CD4-positive, alpha-beta memory T cell (primary cell): Measurements from ENCODE around the gene LYVE1. TPM values are rescaled to one million over a fixed set of nuclear protein-coding genes. Genes with fewer than 3 reads are reported as not detected.

ENCODE experiments used
- CTCF ChIA-PET: fragments of 350-600 bp; sonication (Branson Sonifier 250); formaldehyde crosslinking; loops from one replicate; lab custom pipeline; 2021; ENCODE audit warnings: inconsistent platforms; ENCODE audit not compliant: partially characterized antibody; lab: Charles Lee
- POLR2A ChIA-PET: fragments of 350-600 bp; sonication (Branson Sonifier 250); formaldehyde crosslinking; loops from one replicate; lab custom pipeline; 2021; ENCODE audit not compliant: partially characterized antibody; lab: Charles Lee
- DNase-seq, 5 donors: peaks; one replicate each; pipeline versions ENCODE4 v3.0.0 to v3.0.0-alpha.2; 2020 to 2022; ENCODE audit warnings: mixed read lengths in 1 of 5
- H3K27ac ChIP-seq: one replicate; pipeline ENCODE4 v1.7.0; 2013; ENCODE audit warnings: low read depth, low read length
- H3K27me3 ChIP-seq: 2 replicates; pipeline ENCODE4 v1.7.0; 2013; ENCODE audit warnings: mild to moderate bottlenecking, low read length, moderate library complexity; ENCODE audit not compliant: insufficient read depth
- H3K36me3 ChIP-seq: 2 replicates; pipeline ENCODE4 v1.7.0; 2013; ENCODE audit warnings: mild to moderate bottlenecking, low read length, moderate library complexity; ENCODE audit not compliant: insufficient read depth
- H3K4me1 ChIP-seq: 2 replicates; pipeline ENCODE4 v1.7.0; 2013; ENCODE audit warnings: mild to moderate bottlenecking, low read length, moderate library complexity; ENCODE audit not compliant: insufficient read depth
- H3K4me3 ChIP-seq, 2 donors: one replicate each; pipeline ENCODE4 v1.7.0; 2013; ENCODE audit warnings: low read length in 2 of 2, mild to moderate bottlenecking in 1 of 2
- H3K9me3 ChIP-seq, 2 donors: one replicate each; pipeline ENCODE4 v1.7.0; 2013; ENCODE audit warnings: low read length in 2 of 2, control low read depth in 1 of 2; ENCODE audit not compliant: control insufficient read depth in 1 of 2
- H3K27ac Mint-ChIP-seq, 7 donors: one replicate each; pipeline ENCODE4 v1.8.0; 2020 to 2021; ENCODE audit warnings: mixed read lengths in 7 of 7, mild to moderate bottlenecking in 6 of 7, inconsistent platforms in 3 of 7, moderate library complexity in 3 of 7
- H3K27me3 Mint-ChIP-seq, 2 donors: one replicate each; pipeline ENCODE4 v1.8.0; 2020 to 2021; ENCODE audit warnings: mixed read lengths in 2 of 2
- H3K36me3 Mint-ChIP-seq, 2 donors: one replicate each; pipeline ENCODE4 v1.8.0; 2020 to 2021; ENCODE audit warnings: mixed read lengths in 2 of 2, inconsistent platforms in 1 of 2, mild to moderate bottlenecking in 1 of 2
- H3K4me1 Mint-ChIP-seq, 4 donors: one replicate each; pipeline ENCODE4 v1.8.0; 2020 to 2021; ENCODE audit warnings: mixed read lengths in 4 of 4, mild to moderate bottlenecking in 1 of 4
- H3K4me3 Mint-ChIP-seq, 8 donors: one replicate each; pipeline ENCODE4 v1.8.0; 2020 to 2021; ENCODE audit warnings: mixed read lengths in 8 of 8, mild to moderate bottlenecking in 7 of 8, moderate library complexity in 6 of 8, inconsistent platforms in 3 of 8
- H3K9me3 Mint-ChIP-seq, 8 donors: one replicate each; pipeline ENCODE4 v1.8.0; 2020 to 2021; ENCODE audit warnings: mixed read lengths in 8 of 8, mild to moderate bottlenecking in 5 of 8, inconsistent platforms in 3 of 8, moderate library complexity in 1 of 8
- intact Hi-C: fragments of 100-400 bp; cut with micrococcal nuclease; formaldehyde crosslinking; loops from one replicate; pipeline ENCODE4 v1.15.1; 2023
- polyA plus RNA-seq, 2 donors: library from polyadenylated mRNA; unstranded; fragments of 300-500 nt; fragmentation: Illumina TruSeq; gene quantifications; one replicate each; pipeline ENCODE4 v1.2.3, GENCODE V29; 2021
- total RNA-seq, 2 experiments: library from RNA; stranded (reverse); gene quantifications; one replicate each; pipeline ENCODE4 v1.2.3, GENCODE V29; 2021

The LYVE1 gene
- total and polyA plus RNA-seq, 4 experiments from 2014 or later = not detected

DNA sequence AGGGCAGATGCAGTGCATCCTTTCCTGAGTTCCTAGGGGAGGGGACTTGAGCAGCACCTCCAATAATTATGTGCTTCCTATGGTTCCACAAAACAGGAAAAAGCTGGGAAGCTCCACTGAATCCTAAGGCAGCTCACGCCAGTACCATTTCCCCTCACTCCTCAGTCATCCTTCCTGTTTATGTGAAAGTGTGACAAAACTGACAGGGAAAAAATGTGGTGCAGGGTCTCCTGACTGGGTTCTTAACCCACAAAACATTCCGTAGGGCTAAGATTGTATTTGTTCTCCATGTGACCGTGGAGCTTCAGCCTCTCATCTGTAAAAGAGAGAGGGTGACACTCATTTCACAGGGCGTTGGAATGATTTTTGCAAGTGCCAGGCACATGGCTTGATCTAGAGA is 12.2 kb upstream of the LYVE1 start:
- H3K4me1 Mint-ChIP-seq = no peaks in the 10 kb centered on the region
- H3K4me3 Mint-ChIP-seq = no peak overlapping the region
- intact Hi-C loops = no loop called here
- no peaks in the 10 kb centered on the region for H3K9me3 Mint-ChIP-seq
- Histone ChIP-seq H3K27me3 (no peaks in the 10 kb centered on the region), H3K27ac (no peak overlapping the region), H3K4me3 (no peak overlapping the region), H3K4me1 (no peaks in the 10 kb centered on the region), H3K9me3 (no peaks in the 10 kb centered on the region), H3K36me3 (no peaks in the 10 kb centered on the region)
- H3K27me3 Mint-ChIP-seq = peaks cover 3 to 6% of the 10 kb centered on the region in 2 donors
- ChIA-PET POLR2A (no interaction called here), CTCF (interaction anchor here (1.7 kb wide), 1 partner anchor 39 kb away, joined by 5 read pairs; the partner anchor contains the start of gene RNF141)
- DNase-seq = no peak
- H3K36me3 Mint-ChIP-seq = no peaks in the 10 kb centered on the region
- no peak overlapping the region for H3K27ac Mint-ChIP-seq

DNA sequence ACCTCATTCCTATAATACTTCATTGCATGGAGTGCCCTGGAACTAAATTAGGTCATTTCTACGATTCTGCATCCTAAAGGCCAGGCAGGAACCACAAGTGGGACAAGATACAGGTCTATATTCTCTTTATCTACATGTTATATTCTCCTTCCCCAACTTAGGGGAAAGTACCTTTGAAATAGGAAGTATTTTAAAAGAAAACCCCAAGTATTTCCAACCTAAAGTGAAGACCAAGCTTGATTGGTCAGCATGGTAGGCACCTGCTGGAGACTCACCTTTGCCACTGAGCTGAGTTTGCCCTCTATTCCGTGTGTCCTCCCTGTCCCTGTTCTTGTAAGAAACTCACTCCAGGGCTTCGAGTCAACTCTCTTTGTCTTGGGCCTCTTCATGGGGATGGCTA is 11.2 kb upstream of the LYVE1 start:
- Histone ChIP-seq H3K27ac (no peak overlapping the region), H3K27me3 (no peaks in the 10 kb centered on the region), H3K4me1 (no peaks in the 10 kb centered on the region), H3K36me3 (no peaks in the 10 kb centered on the region), H3K4me3 (no peak overlapping the region), H3K9me3 (no peaks in the 10 kb centered on the region)
- no peaks in the 10 kb centered on the region for H3K36me3 Mint-ChIP-seq
- intact Hi-C loops = no loop called here
- no peaks in the 10 kb centered on the region for H3K4me1 Mint-ChIP-seq
- peak overlapping the region in 1 of 7 donors; percentile 33 for H3K27ac Mint-ChIP-seq
- POLR2A ChIA-PET = no interaction called here
- no peak overlapping the region for H3K4me3 Mint-ChIP-seq
- H3K9me3 Mint-ChIP-seq = no peaks in the 10 kb centered on the region
- CTCF ChIA-PET = no interaction called here
- DNase-seq = no peak
- H3K27me3 Mint-ChIP-seq = peaks cover 3 to 6% of the 10 kb centered on the region in 2 donors

DNA sequence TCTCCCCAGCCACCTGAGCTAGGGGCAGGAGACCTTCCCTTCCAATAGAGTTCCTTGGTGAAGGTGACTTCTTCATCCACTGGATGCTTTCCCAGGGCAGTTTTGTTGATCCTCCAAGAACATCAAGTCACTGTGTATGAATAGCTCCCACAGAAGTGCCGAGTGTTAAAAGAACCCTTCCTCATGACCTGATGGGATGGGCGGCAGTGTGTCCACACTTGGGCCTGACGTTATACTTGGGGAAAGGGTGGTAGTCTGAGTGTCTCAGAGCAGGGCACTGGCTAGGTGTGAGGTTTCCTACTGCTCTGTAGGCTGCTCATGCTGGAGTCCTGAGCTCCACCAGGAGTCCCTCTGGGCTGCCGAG is 7.6 kb upstream of the LYVE1 start:
- Histone ChIP-seq H3K27me3 (no peaks in the 10 kb centered on the region), H3K4me1 (no peaks in the 10 kb centered on the region), H3K27ac (no peak overlapping the region), H3K4me3 (no peak overlapping the region), H3K9me3 (no peaks in the 10 kb centered on the region), H3K36me3 (no peaks in the 10 kb centered on the region)
- H3K9me3 Mint-ChIP-seq = no peaks in the 10 kb centered on the region
- intact Hi-C loops = no loop called here
- H3K36me3 Mint-ChIP-seq = no peaks in the 10 kb centered on the region
- POLR2A ChIA-PET = no interaction called here
- no peaks in the 10 kb centered on the region for H3K4me1 Mint-ChIP-seq
- H3K4me3 Mint-ChIP-seq = no peak overlapping the region
- DNase-seq = no peak
- peaks cover 2 to 5% of the 10 kb centered on the region in 2 donors for H3K27me3 Mint-ChIP-seq
- CTCF ChIA-PET = no interaction called here
- H3K27ac Mint-ChIP-seq = no peak overlapping the region

DNA sequence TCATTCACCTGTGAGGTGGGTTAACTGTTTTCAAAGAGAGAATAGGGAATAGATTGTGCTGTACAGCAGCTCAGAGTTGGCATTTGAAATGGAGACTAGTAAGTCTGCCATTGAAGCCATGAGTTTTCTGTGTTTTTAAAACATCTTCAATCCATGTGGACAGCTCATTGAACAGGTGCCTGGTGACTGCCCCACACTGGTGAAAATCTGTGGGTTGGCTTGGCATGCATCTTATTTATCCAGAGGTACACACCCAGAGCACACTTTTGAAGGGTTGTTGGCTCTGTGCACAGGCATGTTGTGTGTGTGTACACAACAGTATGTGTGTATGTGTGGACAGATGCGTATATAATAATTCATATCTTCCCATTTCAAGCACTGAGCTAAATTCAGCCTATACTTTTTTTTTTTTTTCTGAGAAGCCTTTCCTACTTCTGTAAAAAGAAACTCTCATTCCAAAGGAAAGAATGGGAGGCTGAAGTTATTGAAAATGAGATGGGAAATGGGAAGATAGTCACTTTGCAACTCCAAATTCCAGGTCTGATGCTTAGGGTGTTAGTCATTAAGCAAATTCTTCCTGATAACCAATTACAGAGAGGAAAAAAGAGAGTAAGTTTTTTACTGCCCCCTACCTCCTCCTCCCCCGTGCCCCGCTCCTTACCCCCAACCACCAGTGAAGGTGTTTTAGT is 7.0 kb upstream of the LYVE1 start:
- Histone ChIP-seq H3K27me3 (no peaks in the 10 kb centered on the region), H3K4me3 (no peak overlapping the region), H3K27ac (no peak overlapping the region), H3K36me3 (no peaks in the 10 kb centered on the region), H3K9me3 (no peaks in the 10 kb centered on the region), H3K4me1 (no peaks in the 10 kb centered on the region)
- H3K4me1 Mint-ChIP-seq = no peaks in the 10 kb centered on the region
- H3K36me3 Mint-ChIP-seq = no peaks in the 10 kb centered on the region
- intact Hi-C loops = no loop called here
- H3K27ac Mint-ChIP-seq = no peak overlapping the region
- no peak for DNase-seq
- ChIA-PET CTCF (no interaction called here), POLR2A (no interaction called here)
- no peak overlapping the region for H3K4me3 Mint-ChIP-seq
- H3K9me3 Mint-ChIP-seq = no peaks in the 10 kb centered on the region
- H3K27me3 Mint-ChIP-seq = peaks cover 4 to 5% of the 10 kb centered on the region in 2 donors

DNA sequence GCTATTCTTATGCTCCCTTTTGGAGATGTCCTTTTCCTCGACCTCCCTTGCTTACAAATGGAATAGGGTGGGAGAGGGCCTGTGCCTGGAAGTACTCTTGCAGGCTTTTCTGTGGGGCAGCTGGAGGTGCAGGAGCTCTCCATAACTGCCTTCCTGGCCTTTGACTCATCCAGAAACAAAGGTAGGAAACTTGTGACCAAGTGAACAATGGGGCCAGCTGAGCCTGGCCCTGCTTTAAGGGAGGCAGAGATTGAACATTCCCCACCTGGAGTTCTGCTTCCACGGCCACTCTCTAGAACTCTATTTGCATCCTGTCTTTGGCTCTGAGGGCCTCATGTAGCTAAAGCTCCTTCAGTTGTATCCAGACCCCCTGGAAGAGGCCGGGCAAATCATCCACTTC is 5.1 kb upstream of the LYVE1 start:
- POLR2A ChIA-PET = no interaction called here
- Mint-ChIP-seq H3K27ac (no peak overlapping the region), H3K9me3 (no peaks in the 10 kb centered on the region), H3K4me3 (no peak overlapping the region), H3K4me1 (no peaks in the 10 kb centered on the region), H3K36me3 (no peaks in the 10 kb centered on the region), H3K27me3 (peaks cover 5 to 8% of the 10 kb centered on the region in 2 donors)
- Histone ChIP-seq H3K9me3 (no peaks in the 10 kb centered on the region), H3K36me3 (no peaks in the 10 kb centered on the region), H3K27ac (no peak overlapping the region), H3K27me3 (no peaks in the 10 kb centered on the region), H3K4me3 (no peak overlapping the region), H3K4me1 (no peaks in the 10 kb centered on the region)
- intact Hi-C loops = no loop called here
- CTCF ChIA-PET = no interaction called here
- no peak for DNase-seq

DNA sequence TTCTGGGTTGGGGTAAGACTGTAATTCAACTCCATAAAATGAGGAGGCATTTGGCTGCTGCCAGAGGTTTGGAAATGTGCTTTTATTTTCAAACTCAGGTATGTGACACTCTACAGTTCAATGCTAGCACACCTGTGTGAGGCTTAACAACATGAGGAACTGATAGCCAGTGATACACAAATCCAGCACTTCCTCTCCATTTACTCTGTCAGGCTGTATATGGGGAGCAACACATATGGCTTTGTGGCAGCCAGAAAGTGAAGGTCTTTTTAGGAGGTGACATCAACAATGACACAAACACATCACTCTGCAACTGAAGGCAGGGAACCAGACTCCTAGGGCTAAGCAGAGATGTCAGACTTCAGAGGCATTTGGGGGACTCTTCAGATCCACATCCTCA is 4.6 kb upstream of the LYVE1 start:
- H3K27me3 Mint-ChIP-seq = peaks cover 5 to 8% of the 10 kb centered on the region in 2 donors
- ChIA-PET CTCF (no interaction called here), POLR2A (no interaction called here)
- H3K4me1 Mint-ChIP-seq = no peaks in the 10 kb centered on the region
- Histone ChIP-seq H3K36me3 (no peaks in the 10 kb centered on the region), H3K4me3 (no peak overlapping the region), H3K27me3 (no peaks in the 10 kb centered on the region), H3K27ac (no peak overlapping the region), H3K4me1 (no peaks in the 10 kb centered on the region), H3K9me3 (no peaks in the 10 kb centered on the region)
- no peak overlapping the region for H3K4me3 Mint-ChIP-seq
- H3K36me3 Mint-ChIP-seq = no peaks in the 10 kb centered on the region
- no peaks in the 10 kb centered on the region for H3K9me3 Mint-ChIP-seq
- intact Hi-C loops = no loop called here
- no peak for DNase-seq
- H3K27ac Mint-ChIP-seq = no peak overlapping the region

DNA sequence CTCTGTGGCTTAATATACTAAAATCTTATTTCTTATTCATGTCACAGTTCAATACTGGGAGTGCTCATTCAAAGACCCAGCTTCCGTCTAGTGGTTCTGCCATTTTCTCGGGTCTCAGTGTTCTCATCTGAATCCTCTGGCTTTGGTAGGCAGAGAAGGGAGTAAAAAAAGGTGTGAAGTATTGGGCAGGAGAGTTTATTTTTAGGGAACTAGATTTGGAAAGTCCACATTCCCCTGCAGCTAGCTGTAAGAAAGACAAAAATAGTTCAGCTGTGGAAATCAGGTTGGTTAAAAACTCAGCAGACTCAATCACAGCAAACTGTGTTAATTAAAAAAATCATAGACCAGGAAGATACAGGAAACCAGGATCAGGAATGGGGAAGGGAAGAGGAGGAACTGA is 4.1 kb upstream of the LYVE1 start:
- intact Hi-C loops = no loop called here
- no peak overlapping the region for H3K4me3 Mint-ChIP-seq

More for the DNA sequence above, 4.1 kb upstream of the LYVE1 start:
- Histone ChIP-seq H3K27ac (no peak overlapping the region), H3K4me1 (no peaks in the 10 kb centered on the region), H3K9me3 (no peaks in the 10 kb centered on the region), H3K27me3 (no peaks in the 10 kb centered on the region), H3K36me3 (no peaks in the 10 kb centered on the region), H3K4me3 (no peak overlapping the region)
- H3K27ac Mint-ChIP-seq = no peak overlapping the region
- no peak for DNase-seq
- no peaks in the 10 kb centered on the region for H3K4me1 Mint-ChIP-seq
- no peaks in the 10 kb centered on the region for H3K9me3 Mint-ChIP-seq
- H3K27me3 Mint-ChIP-seq = peaks cover 5 to 8% of the 10 kb centered on the region in 2 donors
- ChIA-PET POLR2A (no interaction called here), CTCF (no interaction called here)
- no peaks in the 10 kb centered on the region for H3K36me3 Mint-ChIP-seq
